ENCODE results near the gene MED14.
"Not testable (repeated sequence)": the region's sequence is repeated elsewhere in the genome, so short reads cannot be mapped to it uniquely, and the experiment has no call there.

MED14 gene

DNA sequence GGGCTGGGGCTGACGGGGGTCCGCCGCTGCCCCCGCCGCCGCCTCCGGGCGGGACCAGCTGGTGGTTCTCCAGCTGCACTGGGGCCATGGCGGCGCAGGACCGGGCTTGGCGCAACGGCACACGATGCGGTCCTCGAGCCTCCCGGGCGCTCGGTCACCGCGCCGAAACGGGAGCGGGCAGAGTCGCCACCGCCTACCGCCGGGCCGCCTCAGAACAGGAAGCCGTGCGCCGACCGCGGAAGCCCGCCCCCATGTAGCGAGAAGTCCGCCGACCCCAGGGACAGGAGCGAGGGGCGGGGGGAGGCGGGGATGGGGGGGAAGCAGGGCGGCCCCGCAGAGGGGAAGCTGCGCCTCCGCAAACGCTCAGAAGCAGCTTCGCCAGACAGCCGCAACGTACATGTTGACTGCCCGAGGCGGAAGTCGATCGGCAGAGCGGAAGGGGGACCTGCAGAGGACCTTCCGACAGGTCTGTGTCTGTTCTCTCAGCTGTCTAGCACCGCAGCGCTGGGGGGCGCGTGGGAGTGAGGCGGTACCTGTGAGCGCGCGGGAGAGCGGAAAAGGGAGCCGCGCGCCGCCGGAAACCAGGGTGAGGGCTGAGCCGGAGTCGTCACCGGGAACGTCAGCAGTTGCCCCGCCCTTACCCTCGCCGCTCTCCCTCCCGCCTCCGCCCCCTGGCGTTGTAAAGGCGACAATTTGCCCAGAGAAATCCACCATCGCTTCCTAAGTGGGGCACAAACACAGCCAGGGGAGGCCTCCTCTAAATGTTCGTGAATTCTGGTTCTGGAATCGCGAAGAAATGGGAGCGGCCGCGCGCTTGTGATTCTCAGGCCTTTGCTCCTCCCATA lies at the start of gene MED14:
MED14 (minus strand) TSS at position 218 of the 845 bp plus-strand sequence; CDS start at position 88, 130 bp downstream.
- peak; percentile 86 to 90 for DNase-seq (ENCODE audit: low read depth in 2 of 2)

GRCh38 chrX:40784516-40785151 lies 49.3 kb upstream of the MED14 start:
- DNase-seq (ENCODE audit: low read depth in 2 of 2): no peak

DNA sequence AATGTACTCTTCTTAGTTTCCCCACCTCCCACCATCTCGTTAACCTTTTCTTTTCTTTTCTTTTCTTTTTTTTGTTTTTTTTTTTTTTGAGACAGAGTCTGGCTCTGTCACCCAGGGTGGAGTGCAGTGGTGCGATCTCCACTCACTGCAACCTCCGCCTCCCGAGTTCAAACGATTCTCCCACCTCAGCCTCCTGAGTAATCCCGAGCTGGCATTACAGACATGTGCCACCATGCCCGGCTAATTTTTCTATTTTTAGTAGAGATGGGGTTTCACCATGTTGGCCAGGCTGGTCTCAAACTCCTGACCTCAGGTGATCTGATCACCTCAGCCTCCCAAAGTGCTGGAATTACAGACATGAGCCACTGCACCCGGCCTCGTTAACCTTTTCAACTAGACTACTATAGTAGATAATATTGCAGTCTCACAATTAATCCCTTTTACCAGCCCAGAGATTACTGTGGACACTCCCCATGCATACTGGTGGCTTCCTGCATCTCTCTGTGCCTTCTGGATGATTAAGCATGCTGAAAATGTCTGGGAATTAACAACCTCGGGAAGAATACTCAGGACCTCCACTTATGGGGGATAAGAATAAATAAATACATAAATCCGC lies 47.4 kb upstream of the MED14 start:
- not testable (repeated sequence) for DNase-seq (ENCODE audit: low read depth in 2 of 2)

DNA sequence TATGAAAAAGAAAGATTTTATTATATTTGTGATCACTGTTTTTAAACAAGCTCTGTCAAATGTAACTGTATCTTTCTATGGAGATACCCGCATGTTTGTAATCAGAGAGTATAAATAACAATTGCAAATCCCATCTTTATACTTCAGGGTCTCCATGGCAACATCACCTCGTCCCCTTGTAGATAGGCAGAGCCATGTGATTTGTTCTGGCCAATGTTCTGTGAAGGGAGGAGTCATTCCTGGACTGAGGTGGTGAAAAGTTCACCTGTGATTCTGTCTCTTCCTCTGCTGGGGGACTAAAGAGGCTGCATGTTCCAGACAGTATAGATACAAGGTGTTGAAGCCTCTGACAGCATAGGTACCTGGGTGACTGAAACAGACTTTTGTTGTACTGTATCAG lies 45.6 kb upstream of the MED14 start:
- no peak for DNase-seq (ENCODE audit: low read depth in 2 of 2)

GRCh38 chrX:40780082-40780481 lies 44.7 kb upstream of the MED14 start:
- no peak for DNase-seq (ENCODE audit: low read depth in 2 of 2)

- no peak for DNase-seq (ENCODE audit: low read depth in 2 of 2)
Observed at GRCh38 chrX:40778861-40779575, 43.7 kb upstream of the MED14 start.

- no peak for DNase-seq (ENCODE audit: low read depth in 2 of 2)
Observed at GRCh38 chrX:40773809-40774208, 38.5 kb upstream of the MED14 start.

DNA sequence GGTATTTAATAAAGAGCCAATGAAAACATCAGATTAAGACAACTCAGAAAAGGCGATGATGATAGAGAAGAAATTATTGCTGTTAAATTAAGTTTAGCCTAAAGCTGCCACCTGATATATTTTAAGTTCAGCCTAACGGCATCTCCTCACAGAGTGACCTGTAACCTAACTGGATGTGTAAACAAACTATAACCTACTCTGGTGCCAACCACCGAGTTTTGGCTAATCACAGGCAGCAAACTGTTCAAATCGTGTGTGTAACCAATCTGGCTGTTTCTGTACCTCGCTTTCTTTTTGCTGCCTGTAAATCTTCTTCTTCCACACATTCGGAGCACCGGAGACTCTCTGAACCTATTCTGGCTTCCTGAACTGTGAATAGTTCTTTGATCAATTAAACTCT lies 37.8 kb upstream of the MED14 start:
- DNase-seq (ENCODE audit: low read depth in 2 of 2): no peak

DNA sequence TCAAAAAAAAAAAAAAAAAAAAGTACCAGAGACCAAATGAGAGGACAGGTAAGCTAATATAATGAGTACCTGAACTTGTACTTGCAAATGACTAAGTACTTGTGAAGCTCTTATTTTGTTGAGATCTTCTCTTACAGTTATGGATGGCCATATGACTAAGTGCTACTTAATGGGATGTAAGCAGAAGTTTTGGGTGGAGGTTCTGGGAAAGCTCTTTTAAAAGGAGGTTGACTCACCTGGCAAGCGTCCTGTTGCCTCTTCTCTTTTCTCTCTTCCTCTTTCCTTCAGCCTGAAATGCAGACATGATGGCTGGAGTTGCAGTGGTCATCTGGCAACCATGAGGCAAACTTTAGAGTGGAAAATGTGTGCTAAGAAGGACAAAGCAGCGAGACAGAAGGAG lies 36.9 kb upstream of the MED14 start:
- no peak for DNase-seq (ENCODE audit: low read depth in 2 of 2)

GRCh38 chrX:40761762-40762161 lies 26.4 kb upstream of the MED14 start:
- DNase-seq (ENCODE audit: low read depth in 2 of 2): no peak

GRCh38 chrX:40759374-40759773 lies 24.0 kb upstream of the MED14 start:
- DNase-seq (ENCODE audit: low read depth in 2 of 2): no peak

GRCh38 chrX:40757058-40757457 lies 21.7 kb upstream of the MED14 start:
- no peak for DNase-seq (ENCODE audit: low read depth in 2 of 2)

- DNase-seq (ENCODE audit: low read depth in 2 of 2): no peak
Observed at GRCh38 chrX:40755291-40756249, 20.2 kb upstream of the MED14 start.

DNA sequence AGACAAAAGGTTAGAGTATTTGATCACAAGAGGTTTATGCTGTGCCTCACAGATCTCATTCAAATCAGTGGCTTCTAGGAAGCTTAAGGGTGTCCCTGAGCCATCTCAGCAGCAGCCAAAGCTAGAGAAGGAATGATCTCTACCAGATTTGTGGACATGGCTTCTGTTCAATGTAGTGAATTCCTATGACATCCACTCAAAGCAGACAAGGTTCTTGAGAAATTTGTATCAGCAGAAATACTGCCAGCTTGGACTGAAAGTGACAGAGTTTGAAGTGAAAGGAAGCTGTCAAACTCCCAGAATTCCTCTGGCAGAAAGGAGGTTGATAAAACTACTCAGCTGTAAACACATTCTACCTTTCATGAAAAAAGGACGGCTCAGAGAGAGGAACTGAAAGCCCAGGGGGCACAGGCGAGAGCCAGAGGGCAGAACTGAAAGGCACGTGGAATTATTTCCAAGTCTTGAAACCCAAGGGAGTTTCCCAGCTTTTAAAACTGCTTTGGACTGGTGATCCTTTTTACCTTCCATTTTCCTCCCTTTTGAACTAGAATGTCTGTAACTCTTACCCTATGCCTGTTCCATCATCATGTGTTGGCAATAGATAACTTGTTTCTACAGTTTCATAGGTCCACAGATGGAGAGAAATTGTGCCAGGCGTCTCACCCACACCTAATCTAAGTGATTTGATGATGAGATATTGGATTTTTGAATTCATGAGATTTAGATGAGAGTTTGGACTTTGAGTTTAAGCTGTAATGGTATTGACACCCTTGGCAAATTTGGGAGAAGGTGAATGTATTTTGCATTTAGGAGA lies 14.5 kb upstream of the MED14 start:
- no peak for DNase-seq (ENCODE audit: low read depth in 2 of 2)

- DNase-seq (ENCODE audit: low read depth in 2 of 2): no peak
Observed at GRCh38 chrX:40748977-40749376, 13.6 kb upstream of the MED14 start.

- no peak for DNase-seq (ENCODE audit: low read depth in 2 of 2)
Observed at GRCh38 chrX:40746521-40746920, 11.2 kb upstream of the MED14 start.

- DNase-seq (ENCODE audit: low read depth in 2 of 2): no peak
Observed at GRCh38 chrX:40736170-40736505, 796 bp upstream of the MED14 start.

DNA sequence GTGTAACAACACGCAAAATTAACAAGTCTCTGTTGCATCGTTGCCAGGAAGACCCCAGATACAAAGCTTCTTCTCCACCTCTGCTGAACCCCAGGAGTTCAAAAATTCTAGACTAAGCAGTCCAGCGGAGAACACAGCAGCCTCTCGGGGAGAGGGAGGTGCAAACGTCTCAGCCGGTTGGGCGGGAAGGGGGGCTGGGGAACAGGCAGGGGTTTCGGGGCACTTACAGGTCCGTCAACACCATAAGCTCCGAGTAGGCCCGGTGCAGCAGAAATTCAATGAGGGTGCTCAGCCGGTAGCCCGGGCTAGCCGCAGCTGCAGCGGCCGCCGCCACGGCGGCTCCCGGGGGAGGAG lies 394 bp downstream of the MED14 start:
- peak in 1 of 2 donors; percentile 11 for DNase-seq (ENCODE audit: low read depth in 2 of 2)

DNA sequence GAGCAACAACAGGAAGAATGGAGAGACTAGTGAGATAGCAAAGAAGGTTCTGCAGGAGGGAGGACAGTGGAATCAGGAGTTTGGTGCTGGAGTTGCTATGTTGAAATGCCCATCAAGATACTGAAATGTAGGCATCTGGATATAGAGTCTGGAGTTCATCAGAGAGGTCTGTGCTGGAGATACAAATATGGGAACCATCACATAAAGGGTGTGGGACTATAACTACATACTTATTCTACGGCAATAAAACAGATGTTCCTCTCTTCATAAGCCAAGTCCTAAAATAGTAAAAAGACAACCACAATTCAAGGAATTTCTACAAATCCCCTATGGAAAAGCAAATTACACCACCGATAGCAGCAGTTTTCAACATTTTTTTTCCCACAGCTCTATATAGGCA lies 1.6 kb downstream of the MED14 start:
- DNase-seq (ENCODE audit: low read depth in 2 of 2): no peak

DNA sequence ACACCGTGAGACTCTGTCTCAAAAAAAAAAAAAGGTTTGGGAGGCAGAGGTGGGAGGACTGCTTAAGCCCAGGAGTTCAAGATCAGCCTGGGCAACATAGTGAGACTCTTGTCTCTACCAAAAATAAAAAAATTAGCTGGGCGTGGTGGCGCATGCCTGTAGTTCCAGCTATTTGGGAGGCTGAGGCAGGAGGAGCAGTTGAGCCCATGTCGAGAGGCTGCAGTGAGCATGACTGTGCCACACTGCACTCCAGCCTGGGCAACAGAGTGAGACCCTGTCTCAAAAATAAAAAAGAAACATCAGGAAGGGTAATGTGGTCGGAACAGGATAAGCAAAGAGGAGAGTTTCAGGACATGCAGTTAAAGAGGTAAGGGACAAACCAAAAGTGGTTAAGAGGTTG lies 2.8 kb downstream of the MED14 start:
- not testable (repeated sequence) for DNase-seq (ENCODE audit: low read depth in 2 of 2)

Measured in stimulated activated CD4-positive, alpha-beta T cell treated with anti-CD3 and anti-CD28 coated beads, Interleukin-15, amount 100 ng/mL, for 48 hours (primary cell).